COLO668 (cell line): Measurements from ENCODE around the gene CD99L2.
"Not testable (repeated sequence)": the region's sequence is repeated elsewhere in the genome, so short reads cannot be mapped to it uniquely, and the experiment has no call there.

Source experiments
- DNase-seq: peaks from one replicate; lab custom pipeline; 2025; ENCODE audit not compliant: unreplicated experiment; lab: John Stamatoyannopoulos, UW

CD99L2 gene

DNA sequence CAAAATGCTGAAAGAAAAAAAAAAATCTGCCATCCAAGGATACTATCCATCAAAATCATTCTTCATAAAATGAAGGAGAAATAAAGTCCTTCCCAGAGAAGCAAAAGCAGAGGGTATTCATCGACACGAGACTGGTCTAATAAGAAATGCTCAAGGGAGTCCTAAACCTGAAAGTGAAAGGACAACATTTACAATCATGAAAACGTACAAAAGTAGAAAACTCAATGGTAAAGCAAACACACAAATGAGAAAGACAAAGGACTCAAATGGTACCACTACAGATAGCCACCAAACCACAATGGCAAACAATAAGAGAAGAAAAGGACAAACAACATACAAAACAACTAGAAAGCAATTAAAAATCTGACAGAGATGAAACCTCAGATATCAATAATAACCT is 41.0 kb downstream of the CD99L2 start:
- DNase-seq: no peak

DNA sequence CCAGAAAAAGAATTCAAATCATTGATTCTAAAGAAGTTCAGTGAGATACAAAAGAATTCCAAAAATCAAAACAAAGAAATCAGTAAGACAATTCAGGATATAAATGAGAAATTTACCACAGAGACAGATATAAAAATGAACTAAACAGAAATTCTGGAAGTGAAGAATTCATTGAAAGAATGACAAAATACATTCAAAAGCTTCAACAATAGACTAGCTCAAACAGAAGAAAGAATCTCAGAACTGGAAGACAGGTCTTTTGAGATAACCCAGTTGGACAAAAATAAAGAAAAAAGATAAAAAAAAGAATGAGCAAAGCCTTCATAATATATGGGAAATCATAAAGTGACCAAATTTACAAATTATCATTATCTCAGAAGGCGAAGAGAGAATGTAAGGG is 41.7 kb downstream of the CD99L2 start:
- no peak for DNase-seq

GRCh38 chrX:150856101-150856500 is 42.4 kb downstream of the CD99L2 start:
- DNase-seq: no peak

- peak; percentile 80 for DNase-seq
Measured at GRCh38 chrX:150854856-150855255, 43.6 kb downstream of the CD99L2 start.

GRCh38 chrX:150849996-150850720 is 48.3 kb downstream of the CD99L2 start:
- no peak for DNase-seq

DNA sequence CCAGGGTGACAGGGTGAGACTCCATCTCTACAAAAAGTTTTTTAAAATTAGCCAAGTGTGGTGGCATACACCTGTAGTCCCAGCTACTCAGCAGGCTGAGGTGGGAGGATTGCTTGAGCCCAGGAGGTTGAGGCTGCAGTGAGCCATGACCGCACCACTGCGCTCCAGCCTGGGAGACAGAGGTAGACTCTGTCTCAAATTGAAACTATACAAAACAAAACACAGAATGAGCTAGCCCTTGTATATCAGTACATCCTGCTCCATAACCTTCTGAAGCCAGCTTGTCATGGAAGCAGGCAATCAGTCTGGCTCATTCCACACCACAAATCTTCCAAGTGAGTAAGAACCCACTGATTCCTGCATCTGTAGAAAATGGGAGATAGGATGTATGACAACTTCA is 49.0 kb downstream of the CD99L2 start:
- no peak for DNase-seq

GRCh38 chrX:150848914-150849365 is 49.5 kb downstream of the CD99L2 start:
- DNase-seq: peak; percentile 87

GRCh38 chrX:150847088-150847487 is 51.4 kb downstream of the CD99L2 start:
- DNase-seq: no peak

DNA sequence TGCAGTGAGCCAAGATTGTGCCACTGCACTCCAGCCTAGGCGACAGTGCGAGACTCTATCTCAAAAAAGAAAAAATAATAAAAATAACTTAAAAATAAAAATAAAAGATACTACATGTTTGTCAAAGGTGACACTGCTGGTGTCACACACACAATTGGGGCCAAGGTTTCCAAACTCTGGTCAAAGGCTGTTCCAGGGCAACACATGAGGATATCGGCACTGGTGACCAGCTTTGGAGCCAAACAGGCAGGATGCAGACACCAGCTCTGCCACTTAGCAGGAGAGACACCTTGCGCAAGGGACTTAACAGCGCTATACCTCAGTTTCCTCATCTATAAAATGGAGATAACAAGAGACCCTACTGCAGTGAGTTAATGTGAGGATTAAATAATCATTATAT is 52.3 kb downstream of the CD99L2 start:
- DNase-seq: no peak

DNA sequence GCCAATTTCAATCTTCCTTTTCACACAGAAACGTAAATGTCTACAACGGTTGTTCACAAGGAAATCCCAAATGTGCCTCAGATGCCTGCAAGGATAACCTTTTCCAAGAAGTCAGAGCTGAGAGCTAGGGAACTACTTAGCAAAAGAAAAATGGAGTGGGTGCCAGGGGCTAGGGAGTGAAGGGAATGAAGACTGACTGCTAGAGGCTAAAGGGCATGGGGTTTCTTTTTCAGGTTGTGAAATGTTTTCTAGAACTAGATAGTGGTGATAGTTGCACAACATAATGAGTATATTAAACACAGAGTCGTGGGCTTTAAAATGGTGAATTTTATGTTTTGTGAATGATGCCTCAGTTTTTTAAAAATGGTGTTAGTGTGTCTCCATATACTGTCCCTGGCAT is 53.4 kb downstream of the CD99L2 start:
- DNase-seq: no peak

DNA sequence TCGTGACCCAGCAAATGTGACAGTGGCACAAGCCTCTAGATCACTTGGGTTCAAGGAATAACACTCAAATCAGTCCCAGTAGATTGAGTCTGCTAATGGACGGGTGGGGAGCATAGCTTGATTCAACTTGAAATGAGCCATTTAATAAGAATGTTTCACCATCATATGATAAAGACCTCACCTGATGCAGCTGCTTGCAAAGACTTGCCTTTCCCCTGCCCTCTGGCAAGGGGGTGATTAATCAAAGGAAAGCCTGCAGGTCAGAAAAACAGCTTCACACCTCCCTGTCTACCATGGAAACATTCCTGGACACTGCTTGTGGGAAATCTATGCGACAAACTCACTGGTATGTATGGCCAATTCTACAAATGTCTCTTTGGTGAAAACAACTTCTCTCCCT is 54.5 kb downstream of the CD99L2 start:
- no peak for DNase-seq

DNA sequence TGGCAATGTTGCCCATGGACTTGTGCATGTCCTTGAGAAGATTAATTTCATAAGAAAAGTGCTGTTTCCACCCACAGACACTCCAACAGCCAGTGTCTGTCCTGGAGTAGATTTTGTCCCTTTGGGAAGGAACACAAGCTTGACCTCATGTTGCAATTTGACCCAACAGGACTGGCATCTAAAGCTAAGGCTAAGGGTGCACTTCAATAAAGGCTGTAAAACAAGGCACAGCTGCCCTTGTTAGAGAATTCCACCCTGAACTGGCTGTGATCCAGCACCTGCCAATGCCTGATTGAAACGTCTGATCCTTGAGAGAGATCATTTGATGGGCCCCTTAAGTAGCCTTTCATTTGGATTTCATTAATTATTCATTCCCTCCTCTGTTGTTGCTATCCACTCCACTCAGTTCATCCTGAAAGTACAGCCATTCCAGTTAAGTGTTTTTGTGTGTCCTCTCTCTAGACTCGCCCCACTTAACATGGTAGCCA is 56.2 kb downstream of the CD99L2 start:
- DNase-seq: peak; percentile 86

GRCh38 chrX:150841456-150842197 is 56.8 kb downstream of the CD99L2 start:
- no peak for DNase-seq

DNA sequence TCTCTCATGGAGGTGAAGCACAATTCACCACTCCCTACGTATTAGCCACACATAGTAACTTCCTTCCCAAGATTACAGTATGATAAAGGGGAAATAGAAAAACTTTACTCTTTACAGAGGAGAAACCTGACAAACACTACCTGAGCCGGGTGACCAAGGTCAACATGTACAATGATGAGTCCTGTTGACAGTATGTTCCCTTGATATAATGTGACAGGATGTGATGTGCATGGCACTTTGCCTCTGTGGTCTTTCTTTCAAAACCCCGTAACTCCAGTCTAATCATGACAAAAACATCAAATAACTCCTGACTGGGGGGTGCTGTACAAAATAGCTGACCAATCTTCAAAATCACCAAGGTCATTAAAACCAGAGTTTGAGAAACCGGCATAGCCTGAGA is 60.6 kb downstream of the CD99L2 start:
- no peak for DNase-seq

- no peak for DNase-seq
Measured at GRCh38 chrX:150834695-150835094, 63.8 kb downstream of the CD99L2 start.

- no peak for DNase-seq
Measured at GRCh38 chrX:150833454-150834056, 64.9 kb downstream of the CD99L2 start.

GRCh38 chrX:150831863-150832262 is 66.6 kb downstream of the CD99L2 start:
- no peak for DNase-seq

DNA sequence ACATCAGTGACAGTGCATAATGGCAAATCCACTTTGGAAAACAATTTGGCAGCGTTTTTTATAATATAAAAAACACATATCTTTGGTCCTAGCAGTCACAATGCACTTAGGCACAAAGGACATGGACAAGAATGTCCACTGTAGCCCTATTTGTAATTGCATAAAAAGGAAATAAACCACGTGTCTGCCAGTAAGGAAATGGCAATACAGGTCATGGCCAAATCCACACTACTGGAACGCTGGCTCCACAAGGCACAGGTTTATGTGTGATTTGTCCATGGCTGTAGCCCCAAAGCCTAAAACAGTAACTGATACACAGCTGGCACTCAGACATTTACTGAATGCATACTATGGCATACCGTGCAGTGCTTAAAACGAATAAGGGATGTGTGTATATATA is 69.7 kb downstream of the CD99L2 start:
- no peak for DNase-seq

GRCh38 chrX:150824352-150824751 is 74.1 kb downstream of the CD99L2 start:
- DNase-seq: not testable (repeated sequence)

DNA sequence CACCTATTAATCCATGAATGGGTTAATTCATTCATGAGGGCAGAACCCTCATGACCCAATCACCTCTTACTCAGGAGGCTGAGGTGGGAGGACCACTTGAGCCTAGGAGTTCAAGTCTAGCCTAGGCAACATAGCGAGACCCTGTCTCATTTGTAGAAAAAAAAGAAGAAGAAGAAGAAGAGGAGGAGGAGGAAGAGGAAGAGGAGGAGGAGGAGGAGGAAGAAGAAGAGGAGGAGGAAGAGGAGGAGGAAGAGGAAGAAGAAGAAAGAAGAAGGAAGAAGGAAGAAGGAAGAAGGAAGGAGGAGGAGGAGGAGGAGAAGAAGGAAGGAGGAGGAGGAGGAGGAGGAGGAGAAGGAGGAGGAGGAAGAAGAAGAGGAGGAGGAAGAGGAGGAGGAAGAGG is 74.6 kb downstream of the CD99L2 start:
- DNase-seq: not testable (repeated sequence)

GRCh38 chrX:150821971-150822370 is 76.5 kb downstream of the CD99L2 start:
- no peak for DNase-seq

DNA sequence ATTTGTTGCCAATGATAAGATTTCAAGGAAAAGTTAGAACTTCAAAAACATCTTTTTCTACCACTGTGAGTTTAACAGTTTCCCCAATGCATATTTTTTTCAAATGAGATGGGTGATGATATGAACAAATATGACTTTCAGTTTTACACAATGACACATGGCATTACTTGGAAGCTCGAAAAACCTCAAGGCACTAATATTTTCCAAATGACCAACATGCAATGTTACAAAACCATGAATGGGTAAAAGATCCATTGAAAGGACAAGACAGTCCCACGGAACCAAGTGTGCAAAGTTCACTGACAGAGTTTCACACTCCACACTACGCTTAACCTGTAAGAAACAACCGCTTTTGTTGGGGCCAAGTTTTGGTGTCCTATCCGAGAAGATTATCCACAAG is 84.5 kb downstream of the CD99L2 start:
- DNase-seq: no peak
